Astrocyte of the spinal cord (primary cell): Measurements from ENCODE around the gene C4A.

Source experiments
- DNase-seq: peaks from one replicate; pipeline ENCODE4 v3.0.0; 2011; ENCODE audit warnings: low read depth, low spot score
- H3K4me3 ChIP-seq: 2 replicates; pipeline ENCODE4 v1.5.1; 2011; ENCODE audit warnings: low read depth, mild to moderate bottlenecking, low read length, moderate library complexity
- CTCF ChIP-seq: IDR thresholded peaks from 2 replicates; pipeline ENCODE4 v1.5.1; 2012; ENCODE audit warnings: low read depth, mild to moderate bottlenecking, low read length, inconsistent platforms
- in situ Hi-C: cut with HindIII; loops from 2 replicates; pipeline ENCODE4 v1.10.0; 2017; ENCODE audit warnings: low sequenced_read_pairs

Gene C4A

DNA sequence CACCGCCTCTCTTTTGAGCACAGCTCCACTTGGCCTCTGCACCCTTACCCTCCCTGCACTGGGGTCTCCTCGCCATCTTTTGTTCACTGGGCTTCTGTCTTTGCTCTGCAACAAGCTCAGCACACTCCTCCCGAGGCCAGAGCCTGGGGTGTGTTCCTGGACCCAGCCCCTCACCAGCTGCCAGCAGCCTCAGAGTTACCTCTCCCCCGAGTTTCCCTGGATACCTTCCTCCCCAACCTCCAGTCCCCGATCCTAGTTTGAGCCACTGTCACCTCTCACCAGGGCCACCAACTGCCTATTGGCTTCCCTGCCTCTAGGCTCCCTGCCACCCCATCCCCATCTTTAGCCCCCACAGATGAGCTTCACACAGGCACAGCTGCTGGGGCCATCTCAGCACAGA lies 68.7 kb downstream of the C4A start:
- TF ChIP-seq CTCF = no peak
- in situ Hi-C loops = no loop called here
- no peak overlapping the region for H3K4me3 ChIP-seq
- DNase-seq = no peak
